Stomach (tissue), 9 donors: Measurements from ENCODE around the gene POLR3F. TPM values are rescaled to one million over a fixed set of nuclear protein-coding genes. Genes with fewer than 3 reads are reported as not detected.
A peak's percentile ranks its signal among the peaks of the same experiment; 100 is the strongest.

Source experiments
- DNase-seq, 2 donors: peaks; one replicate each; pipeline versions ENCODE4 v3.0.0 to v3.0.0-alpha.2; 2013 to 2019
- H3K27ac ChIP-seq, 5 donors: fragments of 200-600 bp in 4 of 5; sonication (generic) in 4 of 5; one replicate each; pipeline ENCODE4 v1.5.1; 2013 to 2019; ENCODE audit warnings: mild to moderate bottlenecking in 1 of 5, moderate library complexity in 1 of 5
- H3K27me3 ChIP-seq, 3 donors: fragments of 200-600 bp; sonication (generic); one replicate each; pipeline ENCODE4 v1.5.1; 2017 to 2019; ENCODE audit warnings: mixed run types in 1 of 3
- H3K36me3 ChIP-seq, 4 donors: fragments of 200-600 bp; sonication (generic); 1 replicate in 3 of 4; 2 replicates in 1 of 4; pipeline ENCODE4 v1.5.1; 2016 to 2019
- H3K4me1 ChIP-seq, 4 donors: fragments of 200-600 bp; sonication (generic); one replicate each; pipeline ENCODE4 v1.5.1; 2016 to 2019
- H3K4me3 ChIP-seq, 4 donors: fragments of 200-600 bp; sonication (generic) in 3 of 4; one replicate each; pipeline ENCODE4 v1.5.1; 2016 to 2019; ENCODE audit warnings: mild to moderate bottlenecking in 1 of 4
- H3K9me3 ChIP-seq, 4 donors: fragments of 200-600 bp; sonication (generic); one replicate each; pipeline ENCODE4 v1.5.1; 2016 to 2019
- EP300 ChIP-seq: sonication (generic); formaldehyde crosslinking; IDR thresholded peaks from one replicate; pipeline ENCODE4 v1.6.1; 2017; ENCODE audit warnings: antibody characterized with exemption
- POLR2A ChIP-seq, 4 donors: fragments of 450-650 bp; IDR thresholded peaks; one replicate each; pipeline ENCODE4 v1.6.1; 2016; ENCODE audit warnings: antibody characterized with exemption in 4 of 4, control low read depth in 2 of 4, mild to moderate bottlenecking in 1 of 4, moderate library complexity in 1 of 4
- POLR2AphosphoS5 ChIP-seq, 3 donors: sonication (generic); formaldehyde crosslinking; IDR thresholded peaks; one replicate each; pipeline ENCODE4 v1.6.1; 2016; ENCODE audit warnings: antibody characterized with exemption in 3 of 3
- WGBS, 5 donors: extraction: QIAGEN DNeasy Blood & Tissue Kit in 3 of 5; methylation state at CpG; one replicate each; pipeline versions ENCODE4 v1.1.5 to v1.1.7; 2013 to 2018; 5-methylcytosine and 5-hydroxymethylcytosine counted together
- intact Hi-C: fragments of 100-400 bp; cut with DNase I; formaldehyde crosslinking; loops from one replicate; pipeline ENCODE4 v1.15.1; 2023; ENCODE audit warnings: low total_unique reads
- polyA plus RNA-seq, 3 donors: library from polyadenylated mRNA; stranded (reverse); fragments of 200-250 nt; gene quantifications; one replicate each; pipeline ENCODE4 v1.2.3, GENCODE V29; 2013
- total RNA-seq, 5 donors: library from RNA; depleted of rRNA; stranded (reverse); fragments of >200 nt; gene quantifications; one replicate each; pipeline versions ENCODE4 v1.1.0 to v1.2.3, GENCODE V29; 2014 to 2016
- TF ChIP-seq, protein P1 (sequence below), 7 experiments: fragments of 450-650 bp in 4 of 7; fragments of 200-600 bp in 3 of 7; sonication (generic) in 3 of 7; IDR thresholded peaks; one replicate each; pipeline ENCODE4 v1.5.1; 2016 to 2019; ENCODE audit warnings: antibody characterized with exemption in 7 of 7, control low read depth in 2 of 7, mild to moderate bottlenecking in 1 of 7
- donor health status: healthy with polysubstance abuse.
- donor health status: Bipolar disorder and iron deficiency.
- donor health status: healthy.

Gene POLR3F
- total and polyA plus RNA-seq, 8 donors: 5.4 to 24.3 (median 9.3) TPM; not detected in 1

DNA sequence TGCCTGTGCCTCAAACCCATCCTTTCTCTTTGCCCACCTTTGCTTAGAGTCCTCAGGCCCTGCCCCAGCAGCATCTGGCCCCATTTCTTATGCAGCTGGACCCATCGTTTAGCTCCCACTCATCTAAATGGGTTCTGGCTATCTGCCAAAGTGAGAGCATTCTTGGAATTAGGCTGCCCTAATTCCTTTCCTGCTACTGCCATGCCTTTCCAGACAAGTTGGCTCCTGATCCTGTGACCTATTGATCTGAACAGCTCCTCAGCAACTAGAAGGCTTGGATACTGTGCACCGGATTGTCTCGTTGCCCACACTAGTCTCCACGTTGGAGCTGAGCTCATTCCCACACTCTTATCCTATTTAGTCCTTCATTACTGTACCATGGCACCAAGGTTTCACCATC, 23.3 kb upstream of the POLR3F start:
- WGBS, 5 donors: 37 to 75% (median 74%) methylated on average over 4 of the region's 4 CpGs
- TF ChIP-seq POLR2AphosphoS5 (IDR thresholded peaks at IDR 0.05) (no peak), EP300 (no peak), POLR2A (IDR thresholded peaks at IDR 0.05) (no peak)
- TF ChIP-seq, protein P1, sequence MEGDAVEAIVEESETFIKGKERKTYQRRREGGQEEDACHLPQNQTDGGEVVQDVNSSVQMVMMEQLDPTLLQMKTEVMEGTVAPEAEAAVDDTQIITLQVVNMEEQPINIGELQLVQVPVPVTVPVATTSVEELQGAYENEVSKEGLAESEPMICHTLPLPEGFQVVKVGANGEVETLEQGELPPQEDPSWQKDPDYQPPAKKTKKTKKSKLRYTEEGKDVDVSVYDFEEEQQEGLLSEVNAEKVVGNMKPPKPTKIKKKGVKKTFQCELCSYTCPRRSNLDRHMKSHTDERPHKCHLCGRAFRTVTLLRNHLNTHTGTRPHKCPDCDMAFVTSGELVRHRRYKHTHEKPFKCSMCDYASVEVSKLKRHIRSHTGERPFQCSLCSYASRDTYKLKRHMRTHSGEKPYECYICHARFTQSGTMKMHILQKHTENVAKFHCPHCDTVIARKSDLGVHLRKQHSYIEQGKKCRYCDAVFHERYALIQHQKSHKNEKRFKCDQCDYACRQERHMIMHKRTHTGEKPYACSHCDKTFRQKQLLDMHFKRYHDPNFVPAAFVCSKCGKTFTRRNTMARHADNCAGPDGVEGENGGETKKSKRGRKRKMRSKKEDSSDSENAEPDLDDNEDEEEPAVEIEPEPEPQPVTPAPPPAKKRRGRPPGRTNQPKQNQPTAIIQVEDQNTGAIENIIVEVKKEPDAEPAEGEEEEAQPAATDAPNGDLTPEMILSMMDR (IDR thresholded peaks at IDR 0.05): no peak
- H3K27me3 ChIP-seq: no peaks in the 10 kb centered on the region
- no peak overlapping the region for H3K4me3 ChIP-seq
- no peak for DNase-seq
- intact Hi-C loops: no loop called here
- no peak overlapping the region for H3K27ac ChIP-seq
- no peaks in the 10 kb centered on the region for H3K9me3 ChIP-seq
- H3K4me1 ChIP-seq: peaks cover 0 to 5% (median 0%) of the 10 kb centered on the region in 4 donors
- peaks cover 0 to 9% (median 2%) of the 10 kb centered on the region in 4 donors for H3K36me3 ChIP-seq

DNA sequence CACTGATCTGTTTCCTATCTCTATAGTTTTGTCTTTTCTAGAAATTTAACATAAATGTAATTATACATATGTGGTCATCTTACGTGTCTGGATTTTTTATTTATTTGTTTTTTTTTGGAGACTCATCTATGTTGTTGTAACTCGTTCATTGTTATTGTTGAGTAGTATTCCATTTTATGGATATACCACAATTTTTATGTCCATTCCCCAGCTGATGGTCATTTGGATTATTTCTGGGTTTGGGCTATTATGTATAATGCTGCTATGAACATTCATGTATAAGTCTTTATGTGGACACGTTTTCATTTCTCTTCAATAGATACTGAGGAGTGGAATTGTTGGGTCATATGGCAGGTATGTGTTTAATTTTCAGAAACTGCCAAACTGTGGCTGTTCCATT, 10.6 kb upstream of the POLR3F start:
- WGBS, 5 donors: 83 to 93% (median 86%) methylated on average over 3 of the region's 3 CpGs
- H3K27me3 ChIP-seq: no peaks in the 10 kb centered on the region

DNA sequence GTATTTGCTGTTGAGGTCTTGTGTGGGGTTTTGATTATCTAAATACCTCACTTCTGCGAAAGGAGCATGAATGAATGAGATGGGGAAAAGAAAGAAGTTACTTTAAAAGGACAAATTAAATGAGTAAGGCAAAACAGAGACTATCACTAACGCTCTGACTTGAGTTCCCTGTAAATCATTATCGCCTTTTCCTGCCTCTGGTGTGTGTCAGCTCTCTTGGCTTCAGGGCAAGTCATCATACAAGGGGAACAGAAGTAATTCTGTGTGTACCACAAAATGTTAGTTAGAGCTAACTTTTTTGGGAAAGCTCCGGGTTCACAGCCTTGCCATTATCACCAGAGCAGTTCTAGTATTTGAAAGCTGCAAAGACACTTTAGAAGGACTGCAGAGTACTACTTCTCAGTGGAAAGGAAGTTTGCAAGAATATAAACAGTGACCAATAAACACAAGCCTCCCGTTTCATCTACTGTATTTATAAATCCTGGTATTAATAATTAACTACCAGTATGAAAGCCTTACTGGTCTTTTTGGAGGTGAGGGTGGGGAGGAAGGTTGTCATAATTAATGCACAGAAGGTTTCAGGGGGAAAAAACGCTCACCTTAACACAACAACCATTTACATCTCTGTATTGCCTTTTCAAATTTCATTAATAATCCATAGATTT, 1.5 kb upstream of the POLR3F start:
- peaks cover 4 to 13% (median 11%) of the 10 kb centered on the region in 4 donors for H3K36me3 ChIP-seq
- H3K4me1 ChIP-seq: peaks cover 6 to 28% (median 23%) of the 10 kb centered on the region in 4 donors
- no peak overlapping the region for H3K4me3 ChIP-seq
- TF ChIP-seq POLR2A (IDR thresholded peaks at IDR 0.05): no peak
- no peak for TF ChIP-seq POLR2AphosphoS5 (IDR thresholded peaks at IDR 0.05)
- TF ChIP-seq, protein P1 (IDR thresholded peaks at IDR 0.05): no peak
- no peak for TF ChIP-seq EP300
- no peaks in the 10 kb centered on the region for H3K9me3 ChIP-seq
- H3K27me3 ChIP-seq: no peaks in the 10 kb centered on the region
- intact Hi-C loops: loop anchor here (5.0 kb wide), 1 partner anchor 48 kb away; no protein-coding TSS in a partner anchor
- H3K27ac ChIP-seq: no peak overlapping the region
- DNase-seq: peak in 1 of 2 donors; percentile 7
- WGBS, 5 donors: 25 to 39% (median 29%) methylated on average over 6 of the region's 6 CpGs

More for the DNA sequence above, 10.6 kb upstream of the POLR3F start:
- DNase-seq: no peak
- intact Hi-C loops: loop anchor here (10.0 kb wide), 1 partner anchor 62 kb away; no protein-coding TSS in a partner anchor
- no peaks in the 10 kb centered on the region for H3K4me1 ChIP-seq
- TF ChIP-seq POLR2A (IDR thresholded peaks at IDR 0.05) (no peak), EP300 (no peak), POLR2AphosphoS5 (IDR thresholded peaks at IDR 0.05) (no peak)
- TF ChIP-seq, protein P1 (IDR thresholded peaks at IDR 0.05): no peak
- H3K27ac ChIP-seq: no peak overlapping the region
- H3K36me3 ChIP-seq: peaks cover 0 to 9% (median 0%) of the 10 kb centered on the region in 4 donors
- no peak overlapping the region for H3K4me3 ChIP-seq
- H3K9me3 ChIP-seq: no peaks in the 10 kb centered on the region

DNA sequence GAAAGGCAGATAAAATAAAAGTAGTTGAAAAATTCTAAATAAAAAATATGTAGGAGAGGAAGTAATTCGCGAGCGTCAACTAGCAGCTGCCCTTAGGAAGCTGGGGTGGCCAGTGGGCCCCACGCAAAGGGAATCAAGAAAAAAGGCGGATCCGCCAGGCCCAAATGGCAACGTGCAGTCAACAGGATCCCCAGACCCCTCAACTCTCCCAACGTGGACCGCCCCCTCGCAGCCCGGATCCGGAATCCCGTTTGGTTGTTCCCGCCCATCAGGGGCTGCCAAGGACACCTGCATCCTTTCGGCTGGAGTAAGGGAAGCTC, 656 bp upstream of the POLR3F start:
- intact Hi-C loops: loop anchor here (5.0 kb wide), 1 partner anchor 49 kb away; no protein-coding TSS in a partner anchor
- 0 to 1% (median 1%) methylated on average over 15 of the region's 15 CpGs for WGBS, 5 donors
- H3K4me3 ChIP-seq: peak overlapping the region; percentile 69 to 100 (median 88)
- TF ChIP-seq POLR2AphosphoS5 (IDR thresholded peaks at IDR 0.05): no peak
- TF ChIP-seq, protein P1 (IDR thresholded peaks at IDR 0.05): no peak
- no peak for TF ChIP-seq EP300
- TF ChIP-seq POLR2A (IDR thresholded peaks at IDR 0.05): no peak
- DNase-seq: no peak
- H3K27me3 ChIP-seq: no peaks in the 10 kb centered on the region
- no peaks in the 10 kb centered on the region for H3K9me3 ChIP-seq
- H3K27ac ChIP-seq: peak overlapping the region; percentile 82 to 93 (median 87)
- peaks cover 6 to 28% (median 23%) of the 10 kb centered on the region in 4 donors for H3K4me1 ChIP-seq
- H3K36me3 ChIP-seq: peaks cover 9 to 22% (median 20%) of the 10 kb centered on the region in 4 donors
